Naive B cell (primary cell): ENCODE results near the gene PLPPR2. TPM values are rescaled to one million over a fixed set of nuclear protein-coding genes. Genes with fewer than 3 reads are reported as not detected.

ENCODE experiments used
- ATAC-seq, 2 donors: fragments of 150-1000 bp; cut with Tn5 transposase; 2 replicates each; pipeline ENCODE4 v1.10.0; 2021; ENCODE audit warnings: low read depth in 2 of 2, mild to moderate bottlenecking in 2 of 2, moderate library complexity in 2 of 2
- DNase-seq: peaks from one replicate; pipeline ENCODE4 v3.0.0; 2022
- H3K27ac Mint-ChIP-seq, 6 donors: one replicate each; pipeline ENCODE4 v1.8.0; 2020 to 2022; ENCODE audit warnings: mild to moderate bottlenecking in 6 of 6, mixed read lengths in 6 of 6, moderate library complexity in 5 of 6, inconsistent platforms in 2 of 6
- H3K27me3 Mint-ChIP-seq, 3 donors: one replicate each; pipeline ENCODE4 v1.8.0; 2021 to 2022; ENCODE audit warnings: mixed read lengths in 3 of 3, mild to moderate bottlenecking in 1 of 3
- H3K36me3 Mint-ChIP-seq, 2 donors: one replicate each; pipeline ENCODE4 v1.8.0; 2020 to 2022; ENCODE audit warnings: mixed read lengths in 2 of 2, inconsistent platforms in 1 of 2, mild to moderate bottlenecking in 1 of 2
- H3K4me1 Mint-ChIP-seq, 3 donors: one replicate each; pipeline ENCODE4 v1.8.0; 2020 to 2022; ENCODE audit warnings: mixed read lengths in 3 of 3, inconsistent platforms in 1 of 3, mild to moderate bottlenecking in 1 of 3, moderate library complexity in 1 of 3
- H3K4me3 Mint-ChIP-seq, 8 donors: one replicate each; pipeline ENCODE4 v1.8.0; 2020 to 2022; ENCODE audit warnings: mild to moderate bottlenecking in 8 of 8, mixed read lengths in 8 of 8, moderate library complexity in 8 of 8, inconsistent platforms in 2 of 8
- H3K9me3 Mint-ChIP-seq, 7 donors: one replicate each; pipeline ENCODE4 v1.8.0; 2020 to 2022; ENCODE audit warnings: mixed read lengths in 7 of 7, mild to moderate bottlenecking in 5 of 7, inconsistent platforms in 2 of 7, moderate library complexity in 1 of 7
- polyA plus RNA-seq, 6 donors: library from polyadenylated mRNA; unstranded; fragments of 300-500 nt; fragmentation: Illumina TruSeq; gene quantifications; one replicate each; pipeline ENCODE4 v1.2.3, GENCODE V29; 2021; ENCODE audit warnings: low read depth in 6 of 6

The PLPPR2 gene
- polyA plus RNA-seq, 6 donors from 2014 or later: 0.56 to 0.69 TPM; not detected in 4

- DNase-seq: peak; percentile 98
- H3K27ac Mint-ChIP-seq: peak overlapping the region; percentile 93 to 99 (median 98)
- peaks cover 32 to 50% (median 45%) of the 10 kb centered on the region in 3 donors for H3K4me1 Mint-ChIP-seq
- H3K9me3 Mint-ChIP-seq: peaks cover 0 to 1% (median 0%) of the 10 kb centered on the region in 7 donors
- no peaks in the 10 kb centered on the region for H3K27me3 Mint-ChIP-seq
- peak overlapping the region; percentile 83 to 99 (median 95) for H3K4me3 Mint-ChIP-seq
- ATAC-seq: peak; percentile 77 to 78
- no peaks in the 10 kb centered on the region for H3K36me3 Mint-ChIP-seq
Observed at GRCh38 chr19:11380653-11381537, 25.7 kb downstream of the PLPPR2 start.

DNA sequence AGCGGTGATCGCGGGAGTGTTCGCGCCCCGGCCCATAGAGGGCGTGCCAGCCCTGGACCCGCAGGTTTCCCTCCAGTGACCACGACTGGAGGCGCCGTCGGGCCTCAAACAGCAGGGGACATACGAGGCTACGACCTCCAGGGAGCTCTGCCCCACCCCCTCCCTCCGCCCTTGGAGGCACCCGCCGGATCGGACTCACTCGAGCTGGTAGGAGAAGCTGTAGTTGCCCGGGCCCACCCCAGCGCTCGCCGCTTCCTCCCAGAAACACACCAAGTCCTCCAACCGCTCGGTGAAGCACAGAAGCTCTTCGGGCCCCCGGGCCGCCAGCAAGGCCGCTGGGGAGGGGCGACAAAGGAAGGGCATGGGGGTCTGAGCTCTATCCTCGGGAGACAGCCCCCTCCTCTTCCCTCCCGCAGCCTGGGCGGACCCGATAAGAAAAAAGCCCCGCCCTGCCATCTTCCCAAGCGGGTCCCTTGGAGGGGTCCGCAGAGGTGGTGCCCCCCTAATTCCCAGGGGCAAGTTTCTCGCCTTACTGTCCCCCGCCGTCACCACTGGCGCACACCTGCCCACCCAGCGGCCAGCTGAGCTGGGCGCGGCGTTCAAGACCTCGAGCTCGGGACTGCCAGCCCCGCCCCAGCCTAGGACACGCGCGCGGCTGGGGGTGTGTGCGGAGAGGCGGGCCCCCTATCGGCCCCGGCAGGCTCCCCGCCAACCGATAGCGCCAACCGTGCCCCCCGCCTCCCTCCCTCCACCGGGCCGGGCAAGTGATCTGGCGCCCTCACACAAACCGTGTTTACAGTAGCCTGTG, 27.9 kb downstream of the PLPPR2 start:
- Mint-ChIP-seq H3K27me3 (no peaks in the 10 kb centered on the region), H3K9me3 (peaks cover 0 to 4% (median 0%) of the 10 kb centered on the region in 7 donors), H3K36me3 (no peaks in the 10 kb centered on the region), H3K27ac (peak overlapping the region; percentile 66 to 95 (median 88)), H3K4me1 (peaks cover 30 to 51% (median 48%) of the 10 kb centered on the region in 3 donors), H3K4me3 (peak overlapping the region; percentile 82 to 94 (median 86))
- peak; percentile 15 to 16 for ATAC-seq
- DNase-seq: peak; percentile 65

DNA sequence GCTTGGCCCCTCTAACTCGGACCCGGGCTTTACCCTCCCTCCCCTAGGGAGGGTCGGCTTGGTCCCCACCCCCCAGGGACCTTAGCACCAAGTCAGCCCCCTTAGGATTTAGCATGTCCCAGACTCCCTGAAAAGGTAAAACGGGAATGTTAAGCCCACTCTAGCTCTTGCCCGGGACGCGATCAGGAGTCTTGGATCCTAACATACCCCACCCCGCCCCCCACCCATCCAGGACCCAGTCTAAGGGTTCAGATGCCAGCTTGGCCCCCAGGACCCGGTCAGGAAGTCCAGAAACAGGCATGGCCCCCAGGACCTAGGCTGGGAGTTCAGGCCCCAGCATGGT, 28.4 kb downstream of the PLPPR2 start:
- Mint-ChIP-seq H3K4me3 (peak overlapping the region; percentile 72 to 94 (median 84)), H3K27me3 (no peaks in the 10 kb centered on the region), H3K27ac (peak overlapping the region in 2 of 6 donors; percentile 86 to 90), H3K36me3 (no peaks in the 10 kb centered on the region), H3K9me3 (peaks cover 0 to 4% (median 0%) of the 10 kb centered on the region in 7 donors), H3K4me1 (peaks cover 30 to 51% (median 48%) of the 10 kb centered on the region in 3 donors)
- ATAC-seq (no peak), DNase-seq (no peak)

DNA sequence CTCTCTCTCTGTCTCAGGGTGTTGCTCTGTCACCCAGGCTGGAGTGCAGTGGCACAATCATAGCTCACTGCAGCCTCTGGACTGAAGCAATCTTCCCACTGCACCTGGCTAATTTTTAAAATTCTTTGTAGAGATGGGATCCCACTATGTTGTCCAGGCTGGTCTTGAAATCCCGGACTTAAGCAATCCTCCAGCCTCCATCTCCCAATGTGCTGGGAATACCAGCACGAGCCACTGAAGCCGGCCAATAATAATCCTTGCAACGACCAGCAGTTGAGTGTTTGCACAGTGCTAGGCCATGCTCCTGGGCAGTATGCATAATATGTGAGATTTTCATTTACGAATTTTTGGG, 29.5 kb downstream of the PLPPR2 start:
- Mint-ChIP-seq H3K27ac (peak overlapping the region in 4 of 6 donors; percentile 20 to 90 (median 63)), H3K36me3 (no peaks in the 10 kb centered on the region), H3K9me3 (peaks cover 0 to 4% (median 0%) of the 10 kb centered on the region in 7 donors), H3K4me1 (peaks cover 30 to 51% (median 48%) of the 10 kb centered on the region in 3 donors), H3K27me3 (no peaks in the 10 kb centered on the region), H3K4me3 (peak overlapping the region in 6 of 8 donors; percentile 44 to 93 (median 76))
- DNase-seq (no peak), ATAC-seq (no peak)

- Mint-ChIP-seq H3K36me3 (no peaks in the 10 kb centered on the region), H3K27me3 (no peaks in the 10 kb centered on the region), H3K4me3 (peak overlapping the region; percentile 42 to 78 (median 59)), H3K9me3 (peaks cover 0 to 6% (median 2%) of the 10 kb centered on the region in 7 donors), H3K27ac (peak overlapping the region; percentile 39 to 96 (median 86)), H3K4me1 (peaks cover 18 to 29% (median 27%) of the 10 kb centered on the region in 3 donors)
- ATAC-seq: peak; percentile 69 to 70
- DNase-seq: peak; percentile 48
Observed at GRCh38 chr19:11387162-11388034, 32.2 kb downstream of the PLPPR2 start.

- H3K4me1 Mint-ChIP-seq: peaks cover 14 to 22% (median 21%) of the 10 kb centered on the region in 3 donors
- no peak for ATAC-seq
- H3K36me3 Mint-ChIP-seq: no peaks in the 10 kb centered on the region
- H3K27ac Mint-ChIP-seq: no peak overlapping the region
- no peak overlapping the region for H3K4me3 Mint-ChIP-seq
- H3K27me3 Mint-ChIP-seq: peaks cover 0 to 5% (median 4%) of the 10 kb centered on the region in 3 donors
- no peak for DNase-seq
- peaks cover 0 to 4% (median 2%) of the 10 kb centered on the region in 7 donors for H3K9me3 Mint-ChIP-seq
Observed at GRCh38 chr19:11390359-11390758, 35.1 kb downstream of the PLPPR2 start.

DNA sequence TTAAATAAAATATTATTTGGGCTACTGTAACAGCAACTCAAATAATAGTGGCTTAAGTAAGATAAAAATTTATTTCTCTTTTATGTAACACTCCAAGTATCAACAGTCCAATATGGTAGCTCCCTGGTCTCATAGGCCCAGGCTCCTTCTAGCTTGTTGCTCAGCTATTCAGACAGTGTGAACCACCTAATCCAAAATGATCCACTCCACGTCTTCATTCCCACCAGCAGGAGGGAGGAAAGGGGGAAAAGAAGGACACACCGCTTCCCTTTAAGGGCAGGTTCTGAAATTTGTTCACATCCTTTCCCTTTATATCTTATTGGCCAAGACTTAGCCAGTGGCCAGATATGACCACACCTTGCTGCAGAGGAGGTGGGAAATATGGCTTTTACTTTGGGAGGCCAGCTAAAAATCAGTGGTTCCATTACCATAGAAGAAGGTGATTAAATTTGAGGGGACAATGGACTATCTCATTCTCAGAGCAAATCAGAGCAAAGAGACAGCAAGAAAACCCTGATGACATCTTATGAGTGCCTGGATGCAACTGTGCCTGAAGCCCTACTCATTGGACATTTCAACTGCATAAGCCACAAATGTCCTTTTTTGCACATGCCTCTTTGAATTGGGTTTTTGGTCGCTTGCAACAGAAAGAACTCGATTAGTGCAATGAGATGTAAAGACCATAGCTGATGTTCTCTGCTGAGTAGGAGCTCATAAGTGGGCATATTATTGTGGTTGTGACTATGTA, 35.9 kb downstream of the PLPPR2 start:
- ATAC-seq (no peak), DNase-seq (no peak)
- Mint-ChIP-seq H3K27me3 (peaks cover 0 to 8% (median 7%) of the 10 kb centered on the region in 3 donors), H3K27ac (peak overlapping the region in 1 of 6 donors; percentile 29), H3K4me3 (peak overlapping the region in 1 of 8 donors; percentile 16), H3K4me1 (peaks cover 15 to 22% (median 21%) of the 10 kb centered on the region in 3 donors), H3K9me3 (peaks cover 0 to 4% (median 2%) of the 10 kb centered on the region in 7 donors), H3K36me3 (no peaks in the 10 kb centered on the region)

GRCh38 chr19:11397089-11397610, 41.9 kb downstream of the PLPPR2 start:
- H3K36me3 Mint-ChIP-seq: peaks cover 0 to 7% of the 10 kb centered on the region in 2 donors
- ATAC-seq: no peak
- H3K27ac Mint-ChIP-seq: peak overlapping the region in 1 of 6 donors; percentile 76
- H3K4me3 Mint-ChIP-seq: no peak overlapping the region
- peaks cover 0 to 1% (median 0%) of the 10 kb centered on the region in 7 donors for H3K9me3 Mint-ChIP-seq
- DNase-seq: no peak
- H3K4me1 Mint-ChIP-seq: peaks cover 9 to 12% (median 10%) of the 10 kb centered on the region in 3 donors
- H3K27me3 Mint-ChIP-seq: peaks cover 0 to 26% (median 21%) of the 10 kb centered on the region in 3 donors

GRCh38 chr19:11399667-11400066, 44.4 kb downstream of the PLPPR2 start:
- DNase-seq: no peak
- Mint-ChIP-seq H3K9me3 (peaks cover 0 to 1% (median 0%) of the 10 kb centered on the region in 7 donors), H3K4me3 (no peak overlapping the region), H3K4me1 (peaks cover 0 to 8% (median 2%) of the 10 kb centered on the region in 3 donors), H3K36me3 (peaks cover 0 to 7% of the 10 kb centered on the region in 2 donors), H3K27me3 (peaks cover 2 to 26% (median 21%) of the 10 kb centered on the region in 3 donors), H3K27ac (no peak overlapping the region)
- ATAC-seq: no peak

GRCh38 chr19:11400798-11401197, 45.6 kb downstream of the PLPPR2 start:
- ATAC-seq (no peak), DNase-seq (no peak)
- Mint-ChIP-seq H3K4me3 (no peak overlapping the region), H3K27ac (peak overlapping the region in 1 of 6 donors; percentile 44), H3K27me3 (peaks cover 4 to 19% (median 13%) of the 10 kb centered on the region in 3 donors), H3K36me3 (peaks cover 0 to 7% of the 10 kb centered on the region in 2 donors), H3K4me1 (peaks cover 0 to 4% (median under 1%) of the 10 kb centered on the region in 3 donors), H3K9me3 (peaks cover 0 to 1% (median 0%) of the 10 kb centered on the region in 7 donors)

GRCh38 chr19:11401808-11402543, 46.7 kb downstream of the PLPPR2 start:
- H3K27ac Mint-ChIP-seq: peak overlapping the region in 2 of 6 donors; percentile 11 to 16
- no peak overlapping the region for H3K4me3 Mint-ChIP-seq
- no peak for DNase-seq
- no peak for ATAC-seq
- H3K4me1 Mint-ChIP-seq: peaks cover 0 to 4% (median 4%) of the 10 kb centered on the region in 3 donors
- peaks cover 0 to 1% (median 0%) of the 10 kb centered on the region in 7 donors for H3K9me3 Mint-ChIP-seq
- H3K36me3 Mint-ChIP-seq: peaks cover 0 to 7% of the 10 kb centered on the region in 2 donors
- H3K27me3 Mint-ChIP-seq: peaks cover 4 to 25% (median 13%) of the 10 kb centered on the region in 3 donors
